ENCODE measurements around the gene RASSF3. TPM values are rescaled to one million over a fixed set of nuclear protein-coding genes. Genes with fewer than 3 reads are reported as not detected.

RASSF3 gene
- total RNA-seq, 4 donors from 2014 or later = 5.2 to 11.5 (median 7.0) TPM

GRCh38 chr12:64729909-64730587, 119.8 kb downstream of the RASSF3 start:
- in situ Hi-C loops (cut with MboI; ENCODE audit: low sequenced_read_pairs in 4 of 4) = no loop called here
- ATAC-seq = no peak

GRCh38 chr12:64730588-64730969, 120.3 kb downstream of the RASSF3 start:
- ATAC-seq = no peak
- Histone ChIP-seq H3K27me3 (no peaks in the 10 kb centered on the region), H3K4me1 (peaks cover 0 to 11% of the 10 kb centered on the region in 2 donors), H3K36me3 (peaks cover 0 to 23% of the 10 kb centered on the region in 2 donors), H3K4me3 (no peak overlapping the region), H3K9me3 (no peaks in the 10 kb centered on the region), H3K27ac (peak overlapping the region in 3 of 4 donors; percentile 7 to 30 (median 23))
- no peak for TF ChIP-seq CTCF (IDR thresholded peaks at IDR 0.05 in 4 of 5, conservative IDR thresholded peaks at IDR 0.05 in 1 of 5)
- no peak for TF ChIP-seq POLR2A (IDR thresholded peaks at IDR 0.05)
- DNase-seq = no peak
- in situ Hi-C loops (cut with MboI; ENCODE audit: low sequenced_read_pairs in 4 of 4) (no loop called here), intact Hi-C loops (cut with DNase I; ENCODE audit: low total_unique reads) (no loop called here)

More at GRCh38 chr12:64729909-64730587, 119.8 kb downstream of the RASSF3 start:
- H3K4me3 ChIP-seq = no peak overlapping the region
- H3K9me3 ChIP-seq = no peaks in the 10 kb centered on the region
- peak overlapping the region in 3 of 4 donors; percentile 7 to 30 (median 23) for H3K27ac ChIP-seq
- intact Hi-C loops (cut with DNase I; ENCODE audit: low total_unique reads) = no loop called here
- peaks cover 0 to 11% of the 10 kb centered on the region in 2 donors for H3K4me1 ChIP-seq
- H3K36me3 ChIP-seq = peaks cover 0 to 23% of the 10 kb centered on the region in 2 donors
- no peak for DNase-seq
- H3K27me3 ChIP-seq = no peaks in the 10 kb centered on the region
- TF ChIP-seq POLR2A (IDR thresholded peaks at IDR 0.05) = no peak

- TF ChIP-seq CTCF (IDR thresholded peaks at IDR 0.05 in 4 of 5, conservative IDR thresholded peaks at IDR 0.05 in 1 of 5) (no peak), POLR2A (IDR thresholded peaks at IDR 0.05) (no peak)
- H3K4me1 ChIP-seq = peaks cover 0 to 11% of the 10 kb centered on the region in 2 donors
- no peaks in the 10 kb centered on the region for H3K27me3 ChIP-seq
- intact Hi-C loops (cut with DNase I; ENCODE audit: low total_unique reads) (no loop called here), in situ Hi-C loops (cut with MboI; ENCODE audit: low sequenced_read_pairs in 4 of 4) (no loop called here)
- no peak for ATAC-seq
- H3K27ac ChIP-seq = no peak overlapping the region
- H3K36me3 ChIP-seq = peaks cover 0 to 34% of the 10 kb centered on the region in 2 donors
- H3K4me3 ChIP-seq = no peak overlapping the region
- H3K9me3 ChIP-seq = no peaks in the 10 kb centered on the region
- no peak for DNase-seq
These were observed 121.4 kb downstream of the RASSF3 start for GRCh38 chr12:64731683-64732082.

- in situ Hi-C loops (cut with MboI; ENCODE audit: low sequenced_read_pairs in 4 of 4) = no loop called here
- no peak for TF ChIP-seq CTCF (IDR thresholded peaks at IDR 0.05 in 4 of 5, conservative IDR thresholded peaks at IDR 0.05 in 1 of 5)
- TF ChIP-seq POLR2A (IDR thresholded peaks at IDR 0.05) = no peak
- no peaks in the 10 kb centered on the region for H3K9me3 ChIP-seq
- no peak overlapping the region for H3K27ac ChIP-seq
- ATAC-seq (peak; percentile 14 to 66), DNase-seq (peak in 1 of 2 donors; percentile 17)
- no peaks in the 10 kb centered on the region for H3K27me3 ChIP-seq
- peaks cover 3 to 41% of the 10 kb centered on the region in 2 donors for H3K36me3 ChIP-seq
- no peak overlapping the region for H3K4me3 ChIP-seq
- intact Hi-C loops (cut with DNase I; ENCODE audit: low total_unique reads) = no loop called here
- peaks cover 0 to 11% of the 10 kb centered on the region in 2 donors for H3K4me1 ChIP-seq
These were observed 123.6 kb downstream of the RASSF3 start for GRCh38 chr12:64733857-64734256.

- intact Hi-C loops (cut with DNase I; ENCODE audit: low total_unique reads) (no loop called here), in situ Hi-C loops (cut with MboI; ENCODE audit: low sequenced_read_pairs in 4 of 4) (no loop called here)
- no peak for ATAC-seq
- TF ChIP-seq POLR2A (IDR thresholded peaks at IDR 0.05) (no peak), CTCF (IDR thresholded peaks at IDR 0.05 in 4 of 5, conservative IDR thresholded peaks at IDR 0.05 in 1 of 5) (no peak)
- no peak for DNase-seq
- no peaks in the 10 kb centered on the region for H3K27me3 ChIP-seq
- peaks cover 0 to 11% of the 10 kb centered on the region in 2 donors for H3K4me1 ChIP-seq
- H3K27ac ChIP-seq = no peak overlapping the region
- no peak overlapping the region for H3K4me3 ChIP-seq
- peaks cover 6 to 57% of the 10 kb centered on the region in 2 donors for H3K36me3 ChIP-seq
- H3K9me3 ChIP-seq = no peaks in the 10 kb centered on the region
These were observed 125.1 kb downstream of the RASSF3 start for GRCh38 chr12:64735442-64735841.
